Erythroblast (primary cell): Measurements from ENCODE around the gene DUSP1.

Source experiments
- DNase-seq, 2 experiments: peaks; one replicate each; lab custom pipeline; 2025; lab: John Stamatoyannopoulos, UW
- GATA1 ChIP-seq: IDR thresholded peaks from 2 replicates; pipeline ENCODE4 v1.6.1; 2011; ENCODE audit warnings: low read depth, mild to moderate bottlenecking, control low read depth, low read length, moderate library complexity
- POLR2A ChIP-seq: IDR thresholded peaks from 2 replicates; pipeline ENCODE4 v1.6.1; 2011; ENCODE audit warnings: mild to moderate bottlenecking, low read length

Gene DUSP1

DNA sequence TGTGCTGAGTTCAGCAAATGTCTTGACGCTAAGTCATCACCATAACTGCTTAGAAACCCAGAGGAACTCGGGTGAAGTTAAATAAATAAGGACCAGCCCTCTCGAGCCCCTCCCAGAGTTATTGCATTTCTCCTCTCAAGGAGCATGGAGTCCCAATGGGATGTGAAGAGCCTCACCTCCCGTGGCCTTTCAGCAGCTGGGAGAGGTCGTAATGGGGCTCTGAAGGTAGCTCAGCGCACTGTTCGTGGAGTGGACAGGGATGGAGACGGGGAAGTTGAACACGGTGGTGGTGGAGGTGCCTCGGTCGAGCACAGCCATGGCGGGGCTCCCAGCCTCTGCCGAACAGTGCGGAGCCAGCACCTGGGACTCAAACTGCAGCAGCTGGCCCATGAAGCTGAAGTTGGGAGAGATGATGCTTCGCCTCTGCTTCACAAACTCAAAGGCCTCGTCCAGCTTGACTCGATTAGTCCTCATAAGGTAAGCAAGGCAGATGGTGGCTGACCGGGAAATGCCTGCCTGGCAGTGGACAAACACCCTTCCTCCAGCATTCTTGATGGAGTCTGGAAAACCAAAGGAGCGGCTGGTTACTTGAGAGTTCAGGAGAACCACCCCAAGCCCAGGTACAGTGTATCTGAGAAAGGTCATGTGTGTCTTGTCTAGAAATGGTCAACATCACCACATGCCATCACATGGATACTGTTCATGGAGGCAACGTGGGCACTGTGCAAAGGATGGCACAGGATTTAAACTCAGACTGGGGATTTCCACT lies 2.2 kb downstream of the DUSP1 start:
- DNase-seq, result peak; percentile 48 to 58
- TF ChIP-seq POLR2A (peak; percentile 61), GATA1 (no peak)

DNA sequence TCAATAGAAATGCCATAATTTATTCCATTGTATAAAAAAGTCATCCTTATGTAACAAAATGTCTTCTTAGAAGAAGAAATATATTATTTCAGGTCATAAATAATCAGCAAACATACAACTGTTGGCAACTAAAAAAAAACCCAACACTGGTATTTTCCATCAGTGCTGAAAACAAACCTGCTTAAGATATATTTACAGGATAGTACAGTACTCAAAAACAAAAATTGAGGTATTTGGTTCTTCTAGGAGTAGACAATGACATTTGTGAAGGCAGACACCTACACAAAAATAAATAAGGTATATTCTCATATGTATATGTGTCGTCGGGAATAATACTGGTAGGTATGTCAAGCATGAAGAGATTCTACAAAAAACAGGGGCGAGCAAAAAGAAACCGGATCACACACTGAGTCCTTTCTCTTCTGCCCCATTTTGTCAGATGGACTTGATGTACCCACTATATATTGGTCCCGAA lies 2.9 kb downstream of the DUSP1 start:
- DNase-seq, result no peak
- TF ChIP-seq GATA1 (no peak), POLR2A (no peak)

- TF ChIP-seq GATA1, result no peak
- TF ChIP-seq POLR2A, result peak; percentile 52
- no peak for DNase-seq
These were observed 4.5 kb downstream of the DUSP1 start for GRCh38 chr5:172766287-172767108.

DNA sequence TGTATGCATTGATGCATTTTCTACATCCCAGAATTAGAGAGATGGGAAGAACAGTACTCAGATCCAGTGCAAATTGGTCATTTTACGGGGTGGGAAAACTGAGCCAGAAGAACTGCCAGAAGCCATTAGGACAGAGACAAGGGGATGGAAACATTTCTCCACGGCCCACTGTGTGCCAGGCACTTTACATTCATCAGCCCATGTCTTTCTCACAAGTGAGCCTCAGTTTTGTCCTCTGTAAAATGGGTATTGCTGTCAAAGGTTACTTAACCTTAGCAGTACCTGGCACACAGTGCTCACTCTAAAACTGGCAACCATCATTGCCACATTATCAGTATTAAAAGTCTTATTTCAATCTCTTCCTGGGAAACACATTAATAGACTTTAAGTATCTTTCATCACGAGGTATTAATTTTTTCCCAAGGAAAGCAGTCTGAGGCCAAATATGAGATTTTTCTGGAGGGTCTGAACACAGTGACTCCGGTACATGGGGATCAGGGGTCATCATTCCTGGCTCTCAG lies 5.2 kb downstream of the DUSP1 start:
- DNase-seq, result peak in 1 of 2 experiments; percentile 51
- TF ChIP-seq GATA1, result no peak
- TF ChIP-seq POLR2A, result no peak

GRCh38 chr5:172764861-172765765 lies 5.9 kb downstream of the DUSP1 start:
- peak; percentile 89 to 92 for DNase-seq
- TF ChIP-seq GATA1 (no peak), POLR2A (no peak)

GRCh38 chr5:172763120-172763464 lies 7.9 kb downstream of the DUSP1 start:
- TF ChIP-seq GATA1 (no peak), POLR2A (no peak)
- DNase-seq, result no peak

- TF ChIP-seq POLR2A (no peak), GATA1 (no peak)
- no peak for DNase-seq
These were observed 8.5 kb downstream of the DUSP1 start for GRCh38 chr5:172762214-172763119.

- DNase-seq, result no peak
- TF ChIP-seq GATA1 (no peak), POLR2A (no peak)
These were observed 10.0 kb downstream of the DUSP1 start for GRCh38 chr5:172760959-172761358.

DNA sequence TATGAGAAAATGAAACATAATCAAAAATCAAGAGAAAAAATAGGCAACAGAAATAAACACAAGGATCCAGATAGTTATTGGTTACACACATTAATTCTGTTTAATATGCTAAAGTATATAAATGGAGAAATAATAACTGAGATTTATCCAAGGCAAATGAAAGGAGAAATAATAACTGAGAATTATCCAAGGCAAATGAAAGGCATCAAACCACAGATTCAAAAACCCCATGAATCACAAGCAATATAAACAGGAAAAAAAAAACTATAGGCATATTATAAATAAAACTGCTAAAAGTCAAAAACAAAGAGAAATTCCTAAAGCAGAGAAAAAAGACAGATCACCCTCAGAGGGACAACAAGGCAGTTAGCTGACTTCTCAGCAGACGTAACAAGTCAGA lies 10.9 kb downstream of the DUSP1 start:
- TF ChIP-seq GATA1 (no peak), POLR2A (no peak)
- DNase-seq, result no peak

DNA sequence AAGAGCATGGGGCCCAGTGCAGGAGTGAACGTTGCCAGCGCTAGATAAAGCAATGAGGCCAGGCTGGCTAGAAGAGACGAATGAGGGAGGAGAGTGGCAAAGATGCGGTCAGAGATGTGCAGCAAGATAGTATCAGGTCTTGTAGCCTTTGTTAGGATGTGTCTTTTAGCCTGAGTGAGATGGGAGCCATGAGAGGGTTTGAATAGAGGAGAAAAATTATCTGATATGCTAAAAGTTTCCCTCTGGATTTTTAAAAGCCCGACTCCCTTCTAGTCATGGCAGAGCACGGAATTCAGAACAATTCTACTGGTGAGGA lies 12.2 kb downstream of the DUSP1 start:
- DNase-seq, result peak in 1 of 2 experiments; percentile 51
- TF ChIP-seq GATA1, result no peak
- no peak for TF ChIP-seq POLR2A

GRCh38 chr5:172758077-172758833 lies 12.7 kb downstream of the DUSP1 start:
- TF ChIP-seq GATA1 (no peak), POLR2A (no peak)
- DNase-seq, result no peak
